Ectodermal cell (in vitro differentiated cells): Measurements from ENCODE around the gene C11orf91.

Source experiments
- H3K27ac ChIP-seq: 2 replicates; pipeline ENCODE4 v1.7.0; 2013; ENCODE audit warnings: mild to moderate bottlenecking, low read depth, low read length; ENCODE audit not compliant: insufficient read depth, poor library complexity, severe bottlenecking
- H3K27me3 ChIP-seq: 2 replicates; pipeline ENCODE4 v1.7.0; 2013; ENCODE audit warnings: mild to moderate bottlenecking, low read length; ENCODE audit not compliant: insufficient read depth, control insufficient read depth, poor library complexity, severe bottlenecking
- H3K36me3 ChIP-seq: one replicate; pipeline ENCODE4 v1.7.0; 2013; ENCODE audit warnings: low read length; ENCODE audit not compliant: control insufficient read depth, insufficient read depth
- H3K4me1 ChIP-seq: one replicate; pipeline ENCODE4 v1.7.0; 2013; ENCODE audit warnings: low read length; ENCODE audit not compliant: control insufficient read depth, insufficient read depth
- H3K4me3 ChIP-seq: 2 replicates; pipeline ENCODE4 v1.7.0; 2013; ENCODE audit warnings: low read depth, low read length, control low read depth; ENCODE audit not compliant: insufficient read depth
- H3K9me3 ChIP-seq: 2 replicates; pipeline ENCODE4 v1.7.0; 2013; ENCODE audit warnings: mild to moderate bottlenecking, low read length, moderate library complexity; ENCODE audit not compliant: control insufficient read depth
- WGBS, 2 experiments: methylation state at CpG; one replicate each; pipeline ENCODE4 v1.1.7; 2013; ENCODE audit warnings: missing lambda C conversion rate in 2 of 2; 5-methylcytosine and 5-hydroxymethylcytosine counted together

The C11orf91 gene

GRCh38 chr11:33674035-33674814 lies 26.4 kb downstream of the C11orf91 start:
- H3K9me3 ChIP-seq = no peaks in the 10 kb centered on the region
- no peak overlapping the region for H3K27ac ChIP-seq
- no peaks in the 10 kb centered on the region for H3K4me1 ChIP-seq
- H3K36me3 ChIP-seq = no peaks in the 10 kb centered on the region
- whole genome bisulfite sequencing, 2 experiments = 94 to 99% methylated on average over 3 of the region's 3 CpGs
- no peaks in the 10 kb centered on the region for H3K27me3 ChIP-seq
- no peak overlapping the region for H3K4me3 ChIP-seq

DNA sequence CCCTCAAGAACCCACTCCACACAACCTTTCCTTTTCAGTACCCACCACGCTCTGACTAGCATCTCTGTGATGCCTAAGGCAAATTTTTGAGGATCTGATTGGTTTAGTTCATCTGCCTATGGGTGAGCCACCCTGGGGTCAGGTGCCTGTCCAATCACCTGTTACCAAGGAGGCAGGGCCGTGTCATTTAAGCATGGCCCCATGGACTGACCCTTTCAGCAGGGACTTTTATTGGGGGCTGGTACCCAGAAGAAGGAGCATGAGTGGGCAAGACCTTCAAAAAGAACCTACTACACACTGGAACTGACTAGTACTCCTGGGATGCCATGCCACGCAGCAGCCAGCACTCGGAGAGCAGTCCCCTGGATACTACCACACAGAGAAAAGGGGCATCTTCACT lies 28.4 kb downstream of the C11orf91 start:
- Histone ChIP-seq H3K4me3 (no peak overlapping the region), H3K27me3 (no peaks in the 10 kb centered on the region), H3K9me3 (no peaks in the 10 kb centered on the region), H3K4me1 (no peaks in the 10 kb centered on the region), H3K36me3 (no peaks in the 10 kb centered on the region), H3K27ac (no peak overlapping the region)
- 87 to 90% methylated on average over 4 of the region's 4 CpGs for WGBS, 2 experiments

GRCh38 chr11:33670250-33671011 lies 30.2 kb downstream of the C11orf91 start:
- no peaks in the 10 kb centered on the region for H3K36me3 ChIP-seq
- 94 to 95% methylated on average over 5 of the region's 5 CpGs for WGBS, 2 experiments
- H3K4me1 ChIP-seq = no peaks in the 10 kb centered on the region
- no peak overlapping the region for H3K4me3 ChIP-seq
- H3K27me3 ChIP-seq = no peaks in the 10 kb centered on the region
- H3K9me3 ChIP-seq = no peaks in the 10 kb centered on the region
- no peak overlapping the region for H3K27ac ChIP-seq

DNA sequence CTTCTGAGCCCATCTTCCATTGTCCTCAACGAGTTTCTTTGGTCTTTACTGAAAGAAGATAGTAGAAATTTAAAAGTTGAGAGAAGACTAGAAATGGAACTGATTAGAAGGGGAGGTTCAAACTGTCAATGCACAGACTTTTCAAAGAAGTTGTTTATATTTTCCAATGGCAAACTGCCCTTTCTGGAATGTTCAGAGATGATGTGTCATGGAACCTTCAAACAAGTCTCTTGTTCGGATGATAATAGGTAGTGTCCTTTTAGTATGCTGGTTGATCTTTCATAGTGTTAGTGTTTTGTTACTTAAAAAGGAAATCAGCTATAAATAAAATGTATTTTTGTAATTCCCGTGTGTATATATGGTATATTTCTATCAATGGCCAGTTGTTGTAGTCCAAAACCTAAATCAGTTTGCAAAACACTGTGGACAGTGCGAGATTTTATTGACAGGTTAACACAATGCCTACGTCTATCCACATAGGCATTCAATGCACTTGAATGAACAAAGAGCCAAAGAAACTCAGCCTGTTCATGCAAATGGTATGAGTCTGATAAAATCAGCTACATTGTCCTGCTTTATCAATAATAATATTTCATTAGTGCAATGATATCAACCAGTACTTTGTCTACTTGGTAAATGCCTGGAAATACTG lies 30.9 kb downstream of the C11orf91 start:
- Histone ChIP-seq H3K4me1 (no peaks in the 10 kb centered on the region), H3K4me3 (no peak overlapping the region), H3K9me3 (no peaks in the 10 kb centered on the region), H3K27me3 (no peaks in the 10 kb centered on the region), H3K27ac (no peak overlapping the region), H3K36me3 (no peaks in the 10 kb centered on the region)
- WGBS, 2 experiments = 88 to 95% methylated on average over 5 of the region's 5 CpGs

DNA sequence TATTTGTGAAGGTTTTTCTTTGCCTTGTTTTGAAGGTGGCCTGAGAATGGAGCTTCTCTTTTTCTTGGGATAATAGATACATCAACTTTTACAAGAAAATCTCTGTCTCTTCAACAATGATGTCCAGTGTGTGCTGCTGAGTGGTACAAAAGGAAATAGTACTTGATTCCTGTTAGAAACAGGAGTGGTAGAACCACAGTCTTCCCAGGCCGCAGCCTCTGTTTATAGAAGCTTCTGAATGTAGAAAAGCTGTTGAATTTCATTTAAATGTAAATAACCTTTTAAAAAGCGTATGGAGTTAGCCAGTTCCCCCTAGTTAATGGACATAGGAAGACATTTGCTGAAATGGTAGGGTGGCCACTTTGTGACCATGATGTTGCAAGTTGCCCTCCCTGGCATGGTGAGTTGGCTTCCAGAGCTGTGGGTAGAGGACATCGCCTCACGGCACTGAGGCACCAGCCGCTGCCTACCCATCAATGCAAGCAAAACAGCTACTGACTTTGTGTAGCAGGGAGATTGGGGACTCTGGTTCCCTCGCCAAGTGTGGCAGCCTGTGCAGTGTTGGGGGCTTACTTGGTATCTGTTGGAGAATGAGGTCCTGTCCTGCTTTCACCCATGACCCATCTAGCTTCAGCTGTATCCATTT lies 31.6 kb downstream of the C11orf91 start:
- H3K27ac ChIP-seq = no peak overlapping the region
- 89 to 94% methylated on average over 6 of the region's 6 CpGs for WGBS, 2 experiments
- H3K9me3 ChIP-seq = no peaks in the 10 kb centered on the region

DNA sequence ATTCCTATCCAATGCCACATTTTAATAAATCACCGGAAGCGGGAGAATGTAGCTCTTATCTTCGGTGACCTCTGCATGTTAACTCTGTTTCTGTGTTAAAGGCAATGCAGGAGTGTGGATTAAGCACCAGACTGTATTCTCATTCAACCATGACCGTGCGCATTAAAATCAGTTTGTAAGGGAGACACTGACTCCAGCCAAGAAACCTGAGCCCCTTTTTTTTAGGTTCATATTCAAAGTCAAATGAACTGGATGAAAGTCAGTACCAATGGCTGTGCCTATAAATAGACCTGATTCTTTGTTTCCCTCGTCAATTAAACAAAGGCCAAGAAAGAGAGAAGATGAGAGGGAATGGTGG lies 32.2 kb downstream of the C11orf91 start:
- 74 to 76% methylated on average over 6 of the region's 6 CpGs for WGBS, 2 experiments
- Histone ChIP-seq H3K4me1 (no peaks in the 10 kb centered on the region), H3K4me3 (no peak overlapping the region), H3K36me3 (no peaks in the 10 kb centered on the region), H3K27me3 (no peaks in the 10 kb centered on the region), H3K9me3 (no peaks in the 10 kb centered on the region), H3K27ac (no peak overlapping the region)

More for the DNA sequence above, 31.6 kb downstream of the C11orf91 start:
- Histone ChIP-seq H3K27me3 (no peaks in the 10 kb centered on the region), H3K4me1 (no peaks in the 10 kb centered on the region), H3K36me3 (no peaks in the 10 kb centered on the region), H3K4me3 (no peak overlapping the region)

DNA sequence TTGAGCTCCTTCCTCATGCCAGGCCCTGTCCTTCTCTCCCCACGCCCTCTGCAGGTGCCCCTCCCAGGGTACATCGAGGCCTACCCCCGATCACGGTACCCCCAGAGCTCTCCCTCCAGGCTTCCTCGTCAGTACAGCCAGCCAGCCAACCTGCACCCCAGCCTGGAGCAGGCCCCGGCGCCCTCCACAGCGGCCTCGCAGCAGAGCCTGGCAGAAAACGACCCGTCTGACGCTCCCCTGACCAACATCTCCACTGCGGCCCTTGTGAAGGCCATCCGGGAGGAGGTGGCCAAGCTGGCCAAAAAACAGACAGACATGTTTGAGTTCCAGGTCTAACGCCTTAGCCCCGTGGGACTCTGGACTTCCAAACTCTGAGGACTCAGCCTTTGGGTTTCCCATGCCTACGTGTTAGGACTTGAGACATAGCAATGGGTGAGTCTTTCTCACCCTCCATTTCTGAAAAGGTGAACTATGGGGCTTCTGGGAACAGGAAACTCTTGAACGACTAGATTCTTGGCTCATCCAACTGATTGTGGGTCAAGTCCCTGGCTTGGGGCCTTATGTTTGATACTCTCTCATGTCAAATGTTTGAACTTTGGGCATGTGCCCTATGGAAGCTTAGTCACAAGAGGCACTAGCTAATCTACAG lies 32.7 kb downstream of the C11orf91 start:
- Histone ChIP-seq H3K27me3 (no peaks in the 10 kb centered on the region), H3K4me1 (no peaks in the 10 kb centered on the region), H3K4me3 (no peak overlapping the region), H3K36me3 (no peaks in the 10 kb centered on the region), H3K9me3 (no peaks in the 10 kb centered on the region), H3K27ac (no peak overlapping the region)
- WGBS, 2 experiments = 94 to 95% methylated on average over 18 of the region's 18 CpGs

- WGBS, 2 experiments = 90 to 94% methylated on average over 6 of the region's 6 CpGs
- Histone ChIP-seq H3K9me3 (no peaks in the 10 kb centered on the region), H3K4me1 (no peaks in the 10 kb centered on the region), H3K27me3 (no peaks in the 10 kb centered on the region), H3K27ac (no peak overlapping the region), H3K4me3 (no peak overlapping the region), H3K36me3 (no peaks in the 10 kb centered on the region)
These were observed 35.1 kb downstream of the C11orf91 start for GRCh38 chr11:33665350-33666106.

DNA sequence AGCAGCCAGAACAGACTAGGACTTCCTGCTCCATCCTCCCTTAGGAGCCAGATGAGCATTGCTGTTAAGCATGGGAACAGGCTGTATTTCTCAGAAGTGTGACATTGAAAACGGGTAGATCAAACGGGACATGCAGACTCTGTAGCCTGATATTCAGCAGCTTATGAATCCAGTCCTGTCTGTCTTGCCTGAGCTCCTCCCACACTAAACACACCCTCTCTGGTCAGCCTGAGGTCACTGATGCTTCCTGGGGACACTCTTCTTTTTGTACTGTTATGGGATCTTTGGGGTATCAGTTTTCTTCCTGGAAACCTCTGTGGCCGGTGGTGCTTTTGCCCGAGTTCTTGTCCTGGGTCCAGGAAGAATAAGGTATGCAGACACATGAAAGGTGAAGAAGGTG lies 35.8 kb downstream of the C11orf91 start:
- H3K4me3 ChIP-seq = no peak overlapping the region
- WGBS, 2 experiments = 91 to 93% methylated on average over 4 of the region's 4 CpGs
- H3K4me1 ChIP-seq = no peaks in the 10 kb centered on the region
- no peaks in the 10 kb centered on the region for H3K36me3 ChIP-seq
- H3K9me3 ChIP-seq = no peaks in the 10 kb centered on the region
- H3K27me3 ChIP-seq = no peaks in the 10 kb centered on the region
- no peak overlapping the region for H3K27ac ChIP-seq
